ENCODE measurements around the gene ESRRG.
A peak's percentile ranks its signal among the peaks of the same experiment; 100 is the strongest.

ESRRG gene

GRCh38 chr1:216502528-216503162, 220.6 kb downstream of the ESRRG start:
- no peak for DNase-seq (ENCODE audit: low read depth)

DNA sequence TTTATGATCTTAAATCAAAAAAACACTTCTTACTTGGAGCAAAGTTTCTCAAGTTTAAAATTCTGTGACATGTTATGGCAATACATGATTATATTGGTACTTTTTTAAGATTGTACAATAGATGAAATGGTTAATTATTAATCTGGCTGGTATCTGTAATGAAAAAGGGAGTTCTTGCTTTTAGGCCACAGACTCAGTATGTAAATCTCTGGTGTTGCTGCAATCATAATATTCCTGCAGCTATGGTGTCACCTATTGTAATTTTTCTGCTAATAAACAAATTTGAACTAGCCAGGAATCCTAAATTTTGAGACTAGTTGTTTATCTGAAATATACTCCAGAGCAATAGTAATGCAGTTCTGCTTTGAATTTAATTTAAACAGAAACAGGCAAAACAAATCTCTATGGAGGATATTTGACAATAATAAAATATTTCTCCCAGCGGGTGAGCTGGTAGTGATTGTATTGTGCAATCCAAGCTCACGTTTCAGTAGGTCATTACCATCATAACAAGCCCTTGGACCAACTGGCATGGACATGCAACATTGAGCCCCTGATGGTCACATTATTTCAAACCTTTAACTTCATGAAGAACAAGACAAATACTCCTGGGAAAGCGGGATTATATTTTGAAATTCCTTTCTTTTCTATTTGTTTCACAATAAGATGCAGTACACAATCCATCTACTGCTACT, 222.8 kb downstream of the ESRRG start:
- no peak for DNase-seq (ENCODE audit: low read depth)

- no peak for DNase-seq (ENCODE audit: low read depth)
Measured at GRCh38 chr1:216499581-216500272, 223.5 kb downstream of the ESRRG start.

DNA sequence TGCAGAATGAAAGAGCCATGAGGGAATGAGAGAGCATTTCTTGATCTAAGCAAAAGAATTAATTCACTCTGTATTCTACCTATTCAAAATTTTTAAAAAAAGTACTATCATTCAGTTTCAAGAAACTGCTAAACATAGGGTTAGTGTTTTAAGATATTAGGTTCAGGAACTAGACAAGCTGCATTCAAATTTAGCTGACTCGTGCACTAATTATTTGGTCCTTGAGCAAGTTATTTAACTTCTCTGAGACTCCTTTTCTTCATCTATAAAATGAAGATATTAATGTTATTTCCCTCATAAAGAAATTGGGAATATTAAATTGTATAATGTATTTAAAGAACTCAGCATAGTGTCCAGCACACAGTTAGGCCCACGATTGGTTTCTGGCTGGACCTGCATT, 225.0 kb downstream of the ESRRG start:
- DNase-seq (ENCODE audit: low read depth): peak; percentile 1

DNA sequence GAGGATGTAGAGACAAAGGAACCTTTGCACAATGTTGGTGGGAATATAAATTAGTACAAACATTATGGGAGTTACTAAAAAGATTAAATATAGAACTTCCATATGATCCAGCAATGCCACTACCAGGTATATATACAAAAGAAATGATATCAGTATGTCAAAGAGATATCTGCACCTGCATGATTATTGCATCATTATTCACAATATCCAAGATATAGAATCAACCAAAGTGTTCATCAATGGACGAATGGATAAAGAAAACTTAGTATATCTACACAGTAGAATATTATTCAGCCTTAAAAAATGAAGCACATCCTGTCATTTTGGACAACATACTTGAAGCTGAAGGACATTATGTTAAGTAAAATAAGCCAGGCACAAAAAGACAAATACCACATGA, 238.2 kb downstream of the ESRRG start:
- no peak for DNase-seq (ENCODE audit: low read depth)

GRCh38 chr1:216483672-216484401, 239.4 kb downstream of the ESRRG start:
- no peak for DNase-seq (ENCODE audit: low read depth)

GRCh38 chr1:216482620-216483019, 240.6 kb downstream of the ESRRG start:
- DNase-seq (ENCODE audit: low read depth): no peak

DNA sequence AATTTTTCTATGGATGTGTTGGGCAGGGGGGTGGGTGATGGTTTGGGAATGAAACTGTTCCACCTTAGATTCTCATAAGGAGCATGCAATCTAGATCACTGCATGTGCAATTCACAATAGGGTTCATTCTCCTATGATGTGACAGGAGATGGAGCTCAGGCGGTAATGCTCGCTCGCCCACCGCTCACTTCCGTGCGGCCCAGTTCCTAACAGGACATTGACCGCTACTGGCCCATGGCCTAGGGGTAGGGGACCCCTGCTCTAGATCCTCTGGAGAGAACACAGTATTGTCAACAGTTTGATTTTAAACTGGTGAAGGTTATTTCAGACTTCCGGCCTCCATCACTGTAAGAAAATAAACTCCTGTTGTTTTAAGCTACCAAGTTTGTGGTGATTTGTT, 245.0 kb downstream of the ESRRG start:
- DNase-seq (ENCODE audit: low read depth): no peak

- no peak for DNase-seq (ENCODE audit: low read depth)
Measured at GRCh38 chr1:216476341-216476740, 246.9 kb downstream of the ESRRG start.

DNA sequence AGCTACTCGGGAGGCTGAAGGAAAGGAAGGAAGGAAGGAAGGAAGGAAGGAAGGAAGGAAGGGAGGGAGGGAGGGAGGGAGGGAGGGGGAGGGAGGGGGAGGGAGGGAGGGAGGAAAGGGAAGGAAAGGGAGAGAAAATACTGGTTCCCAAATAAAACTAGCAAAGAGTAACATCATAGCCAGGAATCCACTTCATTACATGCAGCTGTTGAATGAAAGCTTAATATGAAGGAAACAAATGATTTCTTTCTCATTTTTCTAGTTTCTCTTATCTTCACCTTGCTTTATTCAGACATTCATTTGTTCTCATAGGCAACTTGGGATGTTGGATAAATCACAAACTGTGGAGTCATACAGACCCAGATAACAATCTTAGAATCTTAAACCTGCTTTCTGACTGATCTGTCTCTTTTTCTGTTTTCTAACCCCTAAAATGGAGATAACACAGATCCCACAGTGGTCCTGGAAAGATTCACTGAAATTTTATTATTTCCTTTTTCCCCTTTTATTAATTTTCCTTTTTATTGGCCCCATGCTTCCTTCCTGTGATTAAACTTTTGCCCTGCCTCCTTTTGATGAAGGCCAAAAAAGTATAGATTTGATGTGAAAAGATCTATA, 247.5 kb downstream of the ESRRG start:
- DNase-seq (ENCODE audit: low read depth): no peak

GRCh38 chr1:216466162-216466801, 256.9 kb downstream of the ESRRG start:
- DNase-seq (ENCODE audit: low read depth): no peak

DNA sequence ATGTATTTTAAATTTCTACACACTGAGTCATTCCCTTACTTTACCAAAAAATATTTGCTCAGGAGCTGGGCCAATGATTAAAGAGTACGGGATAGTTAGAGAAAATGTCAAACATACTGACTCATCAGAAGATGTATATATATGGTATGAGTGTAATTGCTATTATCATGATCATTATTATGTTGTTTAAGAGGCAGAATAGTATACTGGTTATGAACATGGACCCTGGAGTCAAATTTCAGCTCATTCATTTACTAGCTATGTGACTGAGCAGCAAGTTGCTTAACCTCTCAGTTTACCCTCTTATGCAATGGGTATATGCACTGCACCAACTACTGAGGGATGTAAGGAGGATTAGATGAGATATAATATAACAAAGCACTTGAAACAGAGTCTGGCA, 258.7 kb downstream of the ESRRG start:
- peak; percentile 97 for DNase-seq (ENCODE audit: low read depth)

- peak; percentile 87 for DNase-seq (ENCODE audit: low read depth)
Measured at GRCh38 chr1:216462066-216462775, 261.0 kb downstream of the ESRRG start.

DNA sequence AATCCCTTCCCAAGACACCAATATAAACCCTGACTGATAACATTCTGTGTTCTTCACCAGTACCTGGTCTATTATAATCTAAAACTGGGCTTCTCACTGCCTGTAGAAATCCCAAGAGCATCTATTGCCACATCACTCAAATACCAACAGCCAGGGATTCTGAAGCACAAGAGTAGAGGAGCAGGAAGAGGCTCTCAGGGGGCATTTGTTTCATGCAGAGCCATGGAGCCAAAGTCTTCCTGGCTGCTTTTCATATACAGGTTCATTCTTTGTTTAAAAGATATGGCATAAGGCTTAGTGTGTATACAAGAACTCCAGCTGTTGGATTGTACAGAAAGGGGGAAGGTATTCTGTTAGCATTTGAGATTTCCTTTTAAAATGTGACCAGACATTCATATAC, 261.8 kb downstream of the ESRRG start:
- peak; percentile 44 for DNase-seq (ENCODE audit: low read depth)

GRCh38 chr1:216459651-216460207, 263.5 kb downstream of the ESRRG start:
- DNase-seq (ENCODE audit: low read depth): no peak

DNA sequence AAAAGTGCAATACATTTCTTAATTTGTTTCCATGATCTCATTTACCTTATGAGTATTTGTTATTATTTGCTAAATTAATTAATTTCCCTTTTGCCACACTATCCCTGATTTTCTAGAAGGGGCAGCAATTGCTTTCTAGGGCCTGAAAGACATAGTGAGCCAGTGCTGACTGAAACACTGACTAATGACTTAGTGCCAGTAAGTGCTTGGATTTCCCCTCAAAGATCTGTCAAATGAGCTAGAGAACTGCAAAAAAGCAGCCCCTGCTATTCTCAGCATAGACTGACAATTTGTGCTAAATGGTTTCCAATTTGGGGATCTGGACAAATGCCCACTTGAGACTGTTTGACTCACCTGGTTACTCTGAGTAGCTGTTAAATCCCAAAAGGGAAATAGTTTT, 264.4 kb downstream of the ESRRG start:
- DNase-seq (ENCODE audit: low read depth): peak; percentile 52

DNA sequence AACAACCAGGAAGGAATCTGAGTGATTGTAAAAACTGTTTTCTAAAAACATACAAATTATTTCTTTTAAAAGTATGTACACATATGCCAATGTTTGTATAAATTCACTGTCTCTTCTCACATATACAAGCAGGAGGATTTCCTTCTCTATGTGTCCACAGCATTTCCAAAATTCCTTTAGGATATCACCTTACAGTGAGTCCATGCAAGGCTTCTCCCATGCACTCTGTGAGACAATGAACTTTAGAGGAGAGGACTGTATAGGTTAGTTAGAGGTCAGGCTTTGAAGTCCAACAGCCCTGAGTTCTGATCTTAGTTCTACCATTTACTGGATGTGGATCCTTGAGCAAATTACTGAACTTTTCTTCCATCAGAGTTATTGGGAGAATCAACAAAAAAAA, 265.9 kb downstream of the ESRRG start:
- DNase-seq (ENCODE audit: low read depth): peak; percentile 62

DNA sequence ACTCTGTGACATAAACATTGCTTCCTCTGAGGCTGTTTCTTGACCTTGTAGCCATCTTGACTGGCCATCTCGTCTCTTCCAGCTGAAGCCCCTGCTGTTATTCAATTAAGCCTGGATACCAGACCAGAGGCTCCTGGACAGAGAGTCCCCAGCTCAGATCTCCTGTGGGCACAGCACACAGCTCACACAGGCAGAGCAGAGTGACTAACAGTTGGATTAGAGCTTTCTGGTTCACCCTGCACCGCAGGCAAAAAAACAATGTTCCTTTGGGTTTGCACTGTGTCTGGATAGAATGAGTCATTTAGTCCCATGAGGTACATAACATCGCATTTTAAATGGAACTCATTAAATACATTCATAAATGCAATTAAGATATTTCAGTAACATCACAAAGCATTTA, 266.5 kb downstream of the ESRRG start:
- peak; percentile 93 for DNase-seq (ENCODE audit: low read depth)

DNA sequence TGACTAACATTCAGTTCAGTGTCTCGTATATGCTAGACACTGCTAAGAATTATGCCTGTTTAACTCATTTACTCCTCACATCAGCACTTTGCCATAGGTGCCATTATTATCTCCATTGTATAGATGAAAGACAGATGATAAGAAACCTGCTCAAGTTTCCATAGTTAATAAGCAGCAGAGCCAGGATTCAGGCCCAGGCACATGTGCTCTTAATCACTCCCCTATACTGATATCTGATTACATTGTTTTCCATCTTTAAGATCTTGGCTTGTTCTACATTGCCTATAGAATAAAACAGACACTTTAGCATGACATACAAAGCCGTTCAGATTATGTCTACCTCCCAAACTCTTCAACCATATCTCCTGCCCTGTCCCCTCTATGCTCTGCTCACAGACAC, 269.5 kb downstream of the ESRRG start:
- no peak for DNase-seq (ENCODE audit: low read depth)

All from iris pigment epithelial cell (primary cell).